Loucy (cell line): Measurements from ENCODE around the gene GPR39.

Experiments
- CTCF ChIP-seq: fragments of 200-600 bp; sonication (generic); conservative IDR thresholded peaks from 2 replicates; pipeline ENCODE4 v1.5.1; 2014; ENCODE audit warnings: mild to moderate bottlenecking, antibody characterized with exemption, low read length
- EZH2phosphoT487 ChIP-seq: fragments of 200-600 bp; IDR thresholded peaks from 2 replicates; pipeline ENCODE4 v1.6.1; 2018; ENCODE audit warnings: antibody characterized with exemption, mild to moderate bottlenecking, moderate library complexity, borderline replicate concordance

GRCh38 chr2:132400169-132400900, 16.3 kb upstream of the GPR39 start:
- TF ChIP-seq CTCF (no peak), EZH2phosphoT487 (no peak)
